Activated CD4-positive, CD25-positive, alpha-beta regulatory T cell treated with anti-CD3 and anti-CD28 coated beads, Interleukin-2, amount 50 U/mL, for 24 hours (primary cell): ENCODE data around the gene MICAL2.

Experiments used
- ATAC-seq, 2 donors: fragments of 150-1000 bp; cut with Tn5 transposase; one replicate each; pipeline ENCODE4 v1.10.0; 2021; ENCODE audit warnings: mild to moderate bottlenecking in 1 of 2, moderate library complexity in 1 of 2

Gene MICAL2

GRCh38 chr11:12192794-12193514, 82.6 kb downstream of the MICAL2 start:
- ATAC-seq, result no peak

GRCh38 chr11:12193515-12194336, 83.3 kb downstream of the MICAL2 start:
- no peak for ATAC-seq

- ATAC-seq, result peak; percentile 85 to 89
Measured at GRCh38 chr11:12195768-12196167, 85.4 kb downstream of the MICAL2 start.

DNA sequence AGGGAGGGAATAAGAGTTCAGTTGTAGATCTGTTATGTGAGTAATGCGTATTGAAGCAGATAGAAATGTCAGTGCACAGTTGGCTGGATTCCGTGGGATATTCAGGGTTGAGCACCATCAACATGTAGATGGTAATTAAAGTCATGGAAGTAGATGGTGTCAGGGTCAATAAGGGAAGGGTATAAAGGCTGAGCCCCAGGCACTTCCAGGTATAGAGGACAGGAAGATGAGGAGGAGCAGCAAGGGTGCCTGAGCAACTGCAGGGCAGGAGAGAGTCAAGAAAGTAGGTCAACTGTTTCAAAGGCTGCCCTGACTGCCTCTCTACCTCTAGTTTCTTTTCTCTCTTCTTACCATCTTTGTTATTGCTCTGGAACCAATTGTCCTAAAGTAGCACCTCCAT, 85.9 kb downstream of the MICAL2 start:
- ATAC-seq, result peak in 1 of 2 donors; percentile 29

DNA sequence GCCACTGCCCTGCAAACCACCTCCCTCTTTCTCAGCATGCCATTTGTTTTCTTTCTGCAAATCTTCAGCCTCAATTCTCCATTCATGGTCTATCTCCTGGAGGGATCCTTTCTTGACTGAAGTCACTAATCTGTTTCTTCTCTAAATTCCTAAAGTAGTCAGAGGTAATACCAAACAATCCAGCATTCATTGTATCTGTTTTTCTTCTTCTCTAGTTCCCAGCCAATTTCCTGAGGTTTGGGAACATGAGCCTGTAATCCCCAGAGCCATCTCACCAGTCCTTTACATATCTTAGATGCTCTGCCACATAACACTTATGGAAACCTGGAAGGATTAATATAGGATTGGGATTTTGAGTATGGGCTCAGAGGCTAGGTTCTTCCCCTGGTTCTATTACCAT, 86.5 kb downstream of the MICAL2 start:
- no peak for ATAC-seq

GRCh38 chr11:12198251-12199222, 88.1 kb downstream of the MICAL2 start:
- peak; percentile 31 to 37 for ATAC-seq

DNA sequence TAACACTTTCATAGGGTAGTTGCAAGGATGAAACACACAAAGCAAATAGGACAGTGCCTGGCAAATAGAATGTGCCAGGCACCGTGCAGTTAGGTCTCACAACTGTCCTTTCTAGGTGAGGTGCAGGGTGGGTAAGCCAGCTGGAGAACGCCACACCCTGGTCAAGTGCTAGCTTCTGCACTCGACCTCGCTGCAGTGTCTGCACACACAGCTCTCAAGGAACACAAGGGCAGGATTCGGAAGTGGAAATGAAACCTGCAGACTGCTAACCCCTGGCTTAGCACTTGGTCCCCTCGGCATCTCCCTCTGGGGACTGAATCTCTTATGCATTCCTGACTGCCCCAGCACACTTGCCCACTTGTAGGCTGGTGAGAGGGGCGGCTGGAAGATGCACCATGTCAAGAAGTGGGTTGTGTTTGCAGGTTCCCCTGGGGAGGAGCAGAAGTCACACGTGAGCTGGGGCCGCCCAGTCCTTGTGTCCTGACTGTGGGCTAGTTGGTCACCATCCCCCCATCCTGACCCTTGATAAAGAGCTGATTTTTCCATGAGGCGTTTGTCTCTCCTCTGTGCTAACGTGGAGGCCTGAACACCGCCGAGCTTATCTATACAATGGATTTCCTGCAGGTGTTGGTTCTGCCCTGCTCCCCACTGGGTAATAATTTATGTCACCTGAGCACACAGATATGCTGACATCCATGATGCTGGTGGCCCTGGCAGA, 89.0 kb downstream of the MICAL2 start:
- no peak for ATAC-seq

DNA sequence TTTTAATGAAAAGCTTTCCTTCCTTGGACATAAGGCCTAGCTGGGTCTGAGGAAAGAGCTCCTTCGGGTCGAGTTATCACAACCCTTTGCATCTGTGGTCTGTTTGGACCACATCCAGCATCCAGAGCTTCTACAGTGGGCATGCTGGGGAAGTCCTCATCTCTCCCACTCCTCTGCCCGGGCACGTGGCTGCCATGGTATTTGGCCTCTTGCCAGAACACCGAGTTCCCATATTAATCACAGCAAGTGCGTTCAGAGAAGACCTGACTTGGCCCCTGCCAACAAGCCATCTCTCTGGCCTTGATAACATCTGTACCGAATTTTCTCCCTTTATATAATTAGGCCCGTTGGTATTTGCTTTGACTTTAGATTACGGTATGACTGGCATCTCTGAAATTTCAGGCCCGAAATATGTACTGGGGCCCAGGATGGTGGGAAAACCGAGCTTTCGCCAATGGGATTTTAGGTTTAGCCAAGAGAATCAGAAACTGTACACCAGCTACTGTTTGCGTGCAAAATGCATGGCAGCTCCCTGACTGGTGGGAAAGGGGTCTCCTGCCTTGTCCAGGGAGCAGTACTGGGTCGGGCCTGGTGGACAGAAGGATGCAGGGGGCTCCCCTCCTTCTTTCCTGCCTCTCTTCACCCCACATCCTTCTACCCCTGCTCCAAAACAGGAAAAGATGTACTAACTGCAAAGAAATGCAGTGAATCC, 90.0 kb downstream of the MICAL2 start:
- ATAC-seq, result no peak

DNA sequence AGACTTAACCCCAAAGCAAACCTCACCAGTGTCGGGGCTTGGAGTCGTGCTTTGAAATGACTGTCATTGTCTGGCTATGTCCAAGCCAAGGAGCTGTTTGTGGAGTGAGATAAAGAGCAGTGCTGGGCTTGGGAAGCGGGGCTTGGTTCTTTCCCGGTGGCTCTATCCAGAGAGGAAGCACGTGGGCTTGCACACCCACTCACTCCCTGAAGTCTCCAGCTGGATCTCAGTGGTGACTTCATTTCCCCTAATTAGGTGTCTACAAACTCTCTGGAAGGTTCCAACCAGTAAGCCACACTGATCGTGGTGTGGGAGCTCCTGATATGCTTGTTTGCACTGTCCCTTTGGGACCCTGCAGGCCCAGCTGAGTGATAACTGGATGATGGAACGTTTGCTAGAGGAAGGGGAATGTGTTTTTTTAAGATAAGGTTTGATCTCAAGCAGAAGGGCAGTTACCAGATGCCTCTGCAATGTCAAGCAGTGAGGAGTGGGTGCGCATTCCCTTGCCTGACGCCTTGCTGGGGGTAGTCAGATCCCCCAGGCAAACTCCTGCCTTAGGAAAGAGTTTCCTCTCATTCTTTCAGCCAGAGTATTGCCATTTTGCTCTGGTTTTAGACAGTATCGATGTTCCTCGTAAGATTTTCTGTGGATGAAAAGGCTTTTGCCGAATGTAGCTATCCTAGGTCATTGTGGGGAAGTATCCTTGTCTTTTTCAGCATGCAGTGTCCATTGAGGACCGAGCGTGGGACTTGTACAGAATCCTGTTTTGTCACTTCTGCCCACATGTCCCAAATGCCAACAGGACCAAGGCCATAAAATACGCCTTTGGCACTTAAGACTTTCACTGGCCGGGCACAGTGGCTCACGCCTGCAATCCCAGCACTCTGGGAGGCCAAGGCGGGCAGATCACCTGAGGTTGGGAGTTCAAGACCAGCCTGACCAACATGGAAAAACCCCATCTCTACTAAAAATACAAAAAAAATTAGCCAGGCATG, 90.9 kb downstream of the MICAL2 start:
- ATAC-seq, result no peak

DNA sequence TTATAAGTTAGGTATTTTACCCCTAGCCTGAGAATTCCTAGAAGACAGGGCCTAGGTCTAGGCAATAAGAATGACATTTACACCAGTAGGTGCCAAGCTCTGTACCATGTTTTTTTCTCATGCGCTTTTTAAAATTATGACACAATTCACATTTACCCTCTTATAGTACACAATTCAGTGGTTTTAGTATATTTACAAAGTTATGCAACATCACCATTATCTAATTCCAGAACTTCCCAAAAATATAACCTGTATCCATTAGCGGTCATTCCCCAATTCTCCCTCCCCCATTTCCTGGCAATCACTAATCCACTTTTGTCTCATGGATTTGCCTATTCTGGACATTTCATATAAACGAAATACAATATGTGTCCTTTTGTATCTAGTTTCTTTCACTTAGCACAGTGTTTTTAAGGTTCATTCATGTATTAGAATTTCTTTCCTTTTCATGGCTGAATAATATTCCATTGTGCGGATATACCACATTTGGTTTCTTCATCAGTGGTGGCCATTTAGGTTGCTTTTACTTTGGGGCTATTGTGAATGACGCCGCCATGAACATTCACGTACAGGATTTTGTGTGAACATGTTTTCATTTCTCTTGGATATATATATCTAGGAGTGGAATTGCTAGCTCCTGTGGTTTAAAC, 92.4 kb downstream of the MICAL2 start:
- no peak for ATAC-seq

- no peak for ATAC-seq
Measured at GRCh38 chr11:12204506-12204905, 94.1 kb downstream of the MICAL2 start.

GRCh38 chr11:12205330-12205729, 94.9 kb downstream of the MICAL2 start:
- ATAC-seq, result no peak

DNA sequence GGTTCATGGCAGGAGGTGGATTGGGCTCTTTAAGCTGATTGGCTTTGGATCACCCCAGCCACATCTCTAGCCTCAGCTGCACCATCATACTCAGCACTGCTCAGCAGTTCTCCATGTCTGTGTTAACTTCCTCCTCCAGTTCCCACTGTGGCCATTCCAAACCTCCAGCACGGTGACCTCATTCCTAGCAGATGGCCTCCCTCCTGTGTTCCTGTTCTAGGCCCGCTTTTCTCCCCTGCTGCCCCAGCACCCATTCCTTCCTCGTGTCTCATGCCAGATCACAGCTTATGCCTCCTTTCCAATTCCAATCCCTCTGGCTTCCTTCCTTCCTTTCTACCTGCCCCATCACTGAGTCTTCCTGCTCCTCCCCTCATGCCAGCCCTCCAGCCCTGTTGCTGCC, 96.1 kb downstream of the MICAL2 start:
- no peak for ATAC-seq

DNA sequence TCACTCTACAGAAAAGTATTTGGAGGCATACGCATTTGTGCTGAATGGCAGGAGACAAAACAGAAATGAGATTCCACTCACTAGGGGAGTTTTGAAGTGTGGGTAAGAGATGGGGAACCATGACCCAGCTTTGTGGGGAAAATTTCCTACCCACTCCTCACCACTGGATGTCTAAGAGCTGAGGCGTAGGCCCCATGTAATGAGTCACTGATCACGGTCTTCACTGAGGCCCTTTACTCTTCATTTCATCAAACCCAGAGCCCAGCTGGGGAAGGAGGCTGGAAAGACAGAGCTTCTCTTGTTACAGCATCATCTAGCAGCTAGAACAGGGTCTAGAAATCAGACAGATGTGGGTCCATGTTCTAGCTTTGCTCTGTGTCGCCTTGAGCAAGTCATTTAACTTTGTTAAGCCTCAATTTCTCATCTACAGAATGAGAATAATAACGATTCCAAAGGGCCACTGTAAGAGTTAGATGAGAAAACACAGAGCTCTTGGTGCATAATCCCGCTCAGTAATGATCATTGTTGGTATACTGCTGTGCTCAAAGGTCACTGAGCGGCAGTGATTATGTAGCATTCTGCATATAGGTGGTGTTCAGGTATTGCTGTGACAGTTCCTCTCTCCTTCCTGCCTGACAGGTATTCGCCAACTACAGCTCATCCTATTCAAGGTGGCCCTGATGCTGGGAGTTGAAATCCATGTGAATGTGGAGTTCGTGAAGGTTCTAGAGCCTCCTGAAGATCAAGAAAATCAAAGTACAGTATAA, 97.2 kb downstream of the MICAL2 start:
- ATAC-seq, result peak; percentile 93 to 96

GRCh38 chr11:12209096-12209495, 98.7 kb downstream of the MICAL2 start:
- no peak for ATAC-seq

GRCh38 chr11:12210200-12210599, 99.8 kb downstream of the MICAL2 start:
- ATAC-seq, result no peak

DNA sequence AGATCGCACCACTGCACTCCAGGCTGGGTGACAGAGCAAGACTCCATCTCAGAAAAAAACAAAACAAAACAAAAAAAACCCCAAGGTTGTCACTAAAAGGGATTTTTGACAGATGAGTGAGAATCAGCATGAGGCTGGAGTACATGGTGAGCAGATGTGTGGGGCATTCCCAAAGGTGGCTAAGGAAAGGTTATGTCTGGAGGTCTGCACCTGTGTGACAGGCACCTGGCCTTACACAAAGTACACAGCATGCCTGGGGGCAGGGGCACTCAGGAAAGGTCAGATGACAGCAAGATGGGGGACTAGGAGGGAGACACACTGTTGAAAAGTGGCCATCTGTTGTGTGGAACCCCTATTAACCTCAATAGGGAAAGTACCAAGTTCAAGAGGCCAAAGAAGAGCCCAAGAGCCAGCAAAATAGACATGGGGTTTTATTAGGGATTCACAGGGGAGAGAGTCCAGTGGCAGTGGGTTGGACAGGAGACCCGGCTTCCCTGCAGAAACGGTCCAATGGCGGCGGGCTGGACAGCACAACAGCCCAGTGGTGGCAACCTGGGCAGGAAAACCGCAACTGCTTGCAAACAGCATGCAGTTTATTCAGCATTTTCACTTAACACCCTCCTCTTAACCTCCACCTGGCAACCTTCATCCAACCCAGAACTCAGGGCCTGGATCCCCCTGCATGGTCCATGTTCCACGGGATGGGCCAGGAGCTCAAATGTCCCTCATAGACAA, 101.1 kb downstream of the MICAL2 start:
- ATAC-seq, result no peak

DNA sequence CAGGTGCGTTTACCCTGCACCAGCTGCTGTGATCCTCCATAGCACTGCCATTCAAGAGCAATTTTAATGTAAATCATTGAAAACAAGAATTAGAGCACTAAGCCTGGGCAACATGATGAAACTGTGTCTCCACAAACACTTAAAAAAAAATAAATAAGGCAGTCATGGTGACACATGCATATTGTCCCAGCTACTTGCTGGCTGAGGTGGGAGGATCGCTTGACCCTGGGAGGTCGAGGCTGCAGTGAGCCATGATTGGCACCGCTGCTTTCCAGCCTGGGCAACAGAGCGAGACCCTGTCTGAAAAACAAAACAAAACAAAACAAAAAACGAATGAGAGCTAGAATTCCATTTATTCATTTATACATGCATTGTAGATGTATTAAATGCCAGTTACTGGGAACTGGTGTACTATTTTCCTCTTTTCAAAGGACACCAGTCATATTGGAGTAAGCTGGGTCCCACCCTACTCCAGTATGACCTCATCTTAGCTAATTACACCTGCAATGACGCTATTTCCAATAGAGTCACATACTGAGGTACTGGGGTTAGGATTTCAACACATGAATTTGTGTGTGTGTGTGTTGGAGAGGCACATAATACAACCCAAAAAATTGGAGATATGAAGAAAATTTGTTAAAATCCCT, 101.9 kb downstream of the MICAL2 start:
- ATAC-seq, result no peak
